Measurements from ENCODE around the gene HMCN2. TPM values are rescaled to one million over a fixed set of nuclear protein-coding genes. Genes with fewer than 3 reads are reported as not detected.

Gene HMCN2
- total RNA-seq, 6 experiments from 2014 or later: under 0.01 to 0.05 (median 0.02) TPM; not detected in 3

DNA sequence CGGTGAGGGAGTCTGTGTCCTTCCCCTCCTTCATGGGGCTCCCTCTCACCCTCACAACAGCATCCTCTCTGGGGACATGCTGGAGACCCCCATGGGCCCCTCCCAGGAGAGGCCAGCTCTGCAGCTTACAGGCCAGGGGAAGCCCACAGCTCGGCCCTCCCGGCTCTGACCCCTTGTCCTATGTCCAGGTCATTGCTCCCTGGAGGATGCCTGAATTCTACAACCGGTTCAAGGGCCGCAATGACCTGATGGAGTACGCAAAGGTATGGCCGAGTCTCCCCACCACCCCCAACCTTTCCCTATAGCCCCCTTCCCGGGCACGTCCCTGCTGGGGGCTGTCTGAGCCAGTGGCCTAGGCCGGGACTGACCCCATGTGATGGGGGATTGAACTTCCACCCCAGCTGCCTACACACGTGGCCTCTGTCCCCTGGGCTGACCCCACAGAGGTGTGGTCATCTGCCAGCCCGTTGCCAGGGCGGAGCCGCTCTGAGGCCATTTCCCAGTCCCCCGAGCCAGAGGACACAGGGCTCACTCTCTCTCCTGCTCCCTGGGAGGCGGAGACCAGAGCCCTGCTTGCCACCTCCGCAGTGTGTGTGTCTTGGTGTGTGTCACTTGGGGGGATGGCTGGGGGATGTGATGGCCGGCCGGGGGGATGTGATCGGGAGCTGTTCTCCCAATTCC lies 201.1 kb downstream of the HMCN2 start:
- no peak overlapping the region for H3K4me3 Mint-ChIP-seq
- H3K27me3 Mint-ChIP-seq (ENCODE audit: insufficient read depth): peaks cover 5% of the 10 kb centered on the region; the same call in 1 of the 2 replicates
- no peak overlapping the region for H3K27ac Mint-ChIP-seq
- H3K9me3 Mint-ChIP-seq: no peaks in the 10 kb centered on the region
- TF ChIP-seq, protein P1, sequence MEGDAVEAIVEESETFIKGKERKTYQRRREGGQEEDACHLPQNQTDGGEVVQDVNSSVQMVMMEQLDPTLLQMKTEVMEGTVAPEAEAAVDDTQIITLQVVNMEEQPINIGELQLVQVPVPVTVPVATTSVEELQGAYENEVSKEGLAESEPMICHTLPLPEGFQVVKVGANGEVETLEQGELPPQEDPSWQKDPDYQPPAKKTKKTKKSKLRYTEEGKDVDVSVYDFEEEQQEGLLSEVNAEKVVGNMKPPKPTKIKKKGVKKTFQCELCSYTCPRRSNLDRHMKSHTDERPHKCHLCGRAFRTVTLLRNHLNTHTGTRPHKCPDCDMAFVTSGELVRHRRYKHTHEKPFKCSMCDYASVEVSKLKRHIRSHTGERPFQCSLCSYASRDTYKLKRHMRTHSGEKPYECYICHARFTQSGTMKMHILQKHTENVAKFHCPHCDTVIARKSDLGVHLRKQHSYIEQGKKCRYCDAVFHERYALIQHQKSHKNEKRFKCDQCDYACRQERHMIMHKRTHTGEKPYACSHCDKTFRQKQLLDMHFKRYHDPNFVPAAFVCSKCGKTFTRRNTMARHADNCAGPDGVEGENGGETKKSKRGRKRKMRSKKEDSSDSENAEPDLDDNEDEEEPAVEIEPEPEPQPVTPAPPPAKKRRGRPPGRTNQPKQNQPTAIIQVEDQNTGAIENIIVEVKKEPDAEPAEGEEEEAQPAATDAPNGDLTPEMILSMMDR (IDR thresholded peaks at IDR 0.05): no peak
- no peaks in the 10 kb centered on the region for H3K4me1 Mint-ChIP-seq (ENCODE audit: low read depth)
- H3K36me3 Mint-ChIP-seq (ENCODE audit: low read depth): no peaks in the 10 kb centered on the region
- no peak for DNase-seq

DNA sequence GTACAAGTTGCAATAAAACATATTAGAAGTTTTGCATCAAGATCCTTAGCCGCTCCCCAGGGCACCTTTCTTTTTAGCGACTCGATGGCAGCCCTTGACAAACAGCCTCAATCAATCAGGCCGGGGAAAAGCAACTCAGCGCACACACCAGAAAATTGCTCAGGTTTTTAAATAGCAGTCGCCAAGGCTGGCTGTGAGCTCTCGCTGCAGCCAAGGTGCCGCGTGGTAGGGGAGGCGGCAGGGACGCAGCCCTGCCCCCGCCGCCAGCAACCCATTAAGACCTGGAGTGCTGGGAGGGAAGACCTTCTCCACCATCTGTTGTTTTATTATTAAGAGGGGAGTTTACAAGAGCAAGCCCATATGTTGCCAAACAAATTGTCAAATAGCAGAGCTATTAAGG lies 201.8 kb downstream of the HMCN2 start:
- DNase-seq: no peak
- Mint-ChIP-seq H3K27ac (no peak overlapping the region), H3K4me1 (ENCODE audit: low read depth) (no peaks in the 10 kb centered on the region), H3K4me3 (no peak overlapping the region), H3K9me3 (no peaks in the 10 kb centered on the region), H3K36me3 (ENCODE audit: low read depth) (no peaks in the 10 kb centered on the region), H3K27me3 (ENCODE audit: insufficient read depth) (peaks cover 5% of the 10 kb centered on the region; the same call in 1 of the 2 replicates)
- TF ChIP-seq, protein P1 (IDR thresholded peaks at IDR 0.05): no peak

DNA sequence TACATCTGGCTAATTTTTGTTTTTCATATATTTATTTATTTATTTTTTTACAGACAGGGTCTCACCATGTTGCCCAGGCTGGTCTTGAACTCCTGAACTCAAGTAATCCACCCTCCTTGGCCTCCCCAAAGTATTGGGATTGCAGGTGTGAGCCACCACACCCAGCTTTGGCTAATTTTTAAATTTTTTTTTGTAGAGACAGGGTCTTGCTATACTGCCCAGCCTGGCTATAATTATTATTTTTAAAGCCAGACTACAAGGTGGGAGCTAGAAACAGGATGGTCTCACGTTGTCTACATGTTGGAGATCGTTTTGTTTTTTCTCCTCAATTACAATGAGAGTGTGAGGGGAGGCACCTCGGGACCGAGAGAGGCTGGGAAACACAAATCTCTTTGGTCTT lies 203.0 kb downstream of the HMCN2 start:
- no peak for DNase-seq
- no peak overlapping the region for H3K27ac Mint-ChIP-seq
- no peaks in the 10 kb centered on the region for H3K9me3 Mint-ChIP-seq
- peaks cover 10% of the 10 kb centered on the region for H3K27me3 Mint-ChIP-seq (ENCODE audit: insufficient read depth)
- no peak overlapping the region for H3K4me3 Mint-ChIP-seq
- no peaks in the 10 kb centered on the region for H3K4me1 Mint-ChIP-seq (ENCODE audit: low read depth)
- H3K36me3 Mint-ChIP-seq (ENCODE audit: low read depth): no peaks in the 10 kb centered on the region
- TF ChIP-seq, protein P1 (IDR thresholded peaks at IDR 0.05): no peak

DNA sequence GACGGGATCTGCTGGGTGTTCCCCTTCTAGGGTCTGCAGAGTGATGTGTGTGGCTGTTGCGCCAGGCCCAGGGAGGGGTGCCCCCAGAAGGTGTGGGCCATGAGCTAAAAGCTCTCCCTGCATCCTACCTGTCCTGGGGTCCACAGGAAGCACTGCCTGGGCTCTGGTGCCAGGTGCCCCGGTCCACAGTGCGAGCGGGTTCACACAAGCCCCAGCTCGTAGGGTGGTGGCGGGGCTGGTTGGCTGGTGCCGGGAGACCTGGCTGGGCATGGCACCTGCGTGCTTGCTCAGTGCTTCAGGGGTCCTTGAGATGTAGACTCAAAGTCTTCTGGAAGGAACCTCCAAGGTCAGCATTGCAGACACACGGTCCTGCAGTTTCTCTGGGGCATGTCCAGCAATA lies 204.7 kb downstream of the HMCN2 start:
- H3K27me3 Mint-ChIP-seq (ENCODE audit: insufficient read depth): peaks cover 10% of the 10 kb centered on the region
- no peaks in the 10 kb centered on the region for H3K36me3 Mint-ChIP-seq (ENCODE audit: low read depth)
- TF ChIP-seq, protein P1 (IDR thresholded peaks at IDR 0.05): no peak
- H3K27ac Mint-ChIP-seq: no peak overlapping the region
- no peak overlapping the region for H3K4me3 Mint-ChIP-seq
- H3K4me1 Mint-ChIP-seq (ENCODE audit: low read depth): no peaks in the 10 kb centered on the region
- H3K9me3 Mint-ChIP-seq: no peaks in the 10 kb centered on the region
- no peak for DNase-seq

DNA sequence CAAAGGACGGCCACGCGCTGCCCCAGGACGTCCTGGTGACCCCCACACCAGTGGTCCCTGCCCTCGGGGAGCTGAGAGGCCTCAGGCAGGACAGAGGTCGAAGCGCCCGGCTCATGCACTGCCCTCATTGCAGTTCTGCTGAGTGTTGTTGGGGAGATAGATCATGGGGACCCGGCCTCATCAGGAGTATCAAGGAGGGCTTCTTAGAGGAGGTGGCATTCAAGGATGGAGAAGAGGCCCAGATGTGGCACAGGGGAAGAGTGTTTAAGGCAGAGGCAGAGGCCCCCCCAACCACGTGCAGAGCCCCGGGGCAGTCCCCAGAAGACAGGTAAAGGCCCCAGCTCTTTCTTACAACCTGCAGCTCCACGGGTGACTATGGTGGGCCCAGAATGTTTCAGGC lies 205.4 kb downstream of the HMCN2 start:
- TF ChIP-seq, protein P1 (IDR thresholded peaks at IDR 0.05): no peak
- no peak for DNase-seq
- no peaks in the 10 kb centered on the region for H3K9me3 Mint-ChIP-seq
- H3K4me3 Mint-ChIP-seq: no peak overlapping the region
- no peaks in the 10 kb centered on the region for H3K4me1 Mint-ChIP-seq (ENCODE audit: low read depth)
- no peak overlapping the region for H3K27ac Mint-ChIP-seq
- H3K27me3 Mint-ChIP-seq (ENCODE audit: insufficient read depth): peaks cover 10% of the 10 kb centered on the region
- no peaks in the 10 kb centered on the region for H3K36me3 Mint-ChIP-seq (ENCODE audit: low read depth)
